Osteocyte (in vitro differentiated cells): Measurements from ENCODE around the gene DNA2. TPM values are rescaled to one million over a fixed set of nuclear protein-coding genes. Genes with fewer than 3 reads are reported as not detected.

Experiments used
- DNase-seq: peaks from one replicate; pipeline ENCODE4 v3.0.0; 2021; ENCODE audit warnings: mixed read lengths; ENCODE audit not compliant: unreplicated experiment; ENCODE audit errors: extremely low spot score
- H3K27ac Mint-ChIP-seq: one replicate; pipeline ENCODE4 v1.8.0; 2021; ENCODE audit warnings: mild to moderate bottlenecking, mixed read lengths; ENCODE audit not compliant: unreplicated experiment
- H3K27me3 Mint-ChIP-seq: one replicate; pipeline ENCODE4 v1.8.0; 2021; ENCODE audit warnings: mixed read lengths; ENCODE audit not compliant: unreplicated experiment
- H3K36me3 Mint-ChIP-seq: one replicate; pipeline ENCODE4 v1.8.0; 2021; ENCODE audit warnings: mixed read lengths; ENCODE audit not compliant: unreplicated experiment
- H3K4me1 Mint-ChIP-seq: one replicate; pipeline ENCODE4 v1.8.0; 2021; ENCODE audit warnings: mixed read lengths; ENCODE audit not compliant: unreplicated experiment
- H3K4me3 Mint-ChIP-seq: one replicate; pipeline ENCODE4 v1.8.0; 2021; ENCODE audit warnings: mild to moderate bottlenecking, moderate library complexity, mixed read lengths; ENCODE audit not compliant: unreplicated experiment
- H3K9me3 Mint-ChIP-seq: one replicate; pipeline ENCODE4 v1.8.0; 2021; ENCODE audit warnings: mixed read lengths; ENCODE audit not compliant: unreplicated experiment
- total RNA-seq: library from RNA; stranded (reverse); gene quantifications from 2 replicates; pipeline ENCODE4 v1.2.1, GENCODE V29; 2021
- TF ChIP-seq, protein P1 (sequence below): fragments of 200-600 bp; sonication (generic); IDR thresholded peaks from 2 replicates; pipeline ENCODE4 v1.5.0; 2021; ENCODE audit warnings: antibody characterized with exemption, mild to moderate bottlenecking, moderate library complexity

The DNA2 gene
- total RNA-seq, 1 donor from 2014 or later = 6.0 TPM

GRCh38 chr10:68492118-68492517, 20.3 kb upstream of the DNA2 start:
- Mint-ChIP-seq H3K27ac (no peak overlapping the region), H3K4me1 (no peaks in the 10 kb centered on the region), H3K9me3 (no peaks in the 10 kb centered on the region), H3K4me3 (no peak overlapping the region), H3K27me3 (no peaks in the 10 kb centered on the region), H3K36me3 (peaks cover 40% of the 10 kb centered on the region)
- no peak for DNase-seq
- TF ChIP-seq, protein P1, sequence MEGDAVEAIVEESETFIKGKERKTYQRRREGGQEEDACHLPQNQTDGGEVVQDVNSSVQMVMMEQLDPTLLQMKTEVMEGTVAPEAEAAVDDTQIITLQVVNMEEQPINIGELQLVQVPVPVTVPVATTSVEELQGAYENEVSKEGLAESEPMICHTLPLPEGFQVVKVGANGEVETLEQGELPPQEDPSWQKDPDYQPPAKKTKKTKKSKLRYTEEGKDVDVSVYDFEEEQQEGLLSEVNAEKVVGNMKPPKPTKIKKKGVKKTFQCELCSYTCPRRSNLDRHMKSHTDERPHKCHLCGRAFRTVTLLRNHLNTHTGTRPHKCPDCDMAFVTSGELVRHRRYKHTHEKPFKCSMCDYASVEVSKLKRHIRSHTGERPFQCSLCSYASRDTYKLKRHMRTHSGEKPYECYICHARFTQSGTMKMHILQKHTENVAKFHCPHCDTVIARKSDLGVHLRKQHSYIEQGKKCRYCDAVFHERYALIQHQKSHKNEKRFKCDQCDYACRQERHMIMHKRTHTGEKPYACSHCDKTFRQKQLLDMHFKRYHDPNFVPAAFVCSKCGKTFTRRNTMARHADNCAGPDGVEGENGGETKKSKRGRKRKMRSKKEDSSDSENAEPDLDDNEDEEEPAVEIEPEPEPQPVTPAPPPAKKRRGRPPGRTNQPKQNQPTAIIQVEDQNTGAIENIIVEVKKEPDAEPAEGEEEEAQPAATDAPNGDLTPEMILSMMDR = no peak

- Mint-ChIP-seq H3K27me3 (no peaks in the 10 kb centered on the region), H3K27ac (no peak overlapping the region), H3K4me1 (no peaks in the 10 kb centered on the region), H3K36me3 (peaks cover 44% of the 10 kb centered on the region), H3K9me3 (no peaks in the 10 kb centered on the region), H3K4me3 (no peak overlapping the region)
- DNase-seq = no peak
- TF ChIP-seq, protein P1 = no peak
Measured at GRCh38 chr10:68489919-68490318, 18.1 kb upstream of the DNA2 start.

DNA sequence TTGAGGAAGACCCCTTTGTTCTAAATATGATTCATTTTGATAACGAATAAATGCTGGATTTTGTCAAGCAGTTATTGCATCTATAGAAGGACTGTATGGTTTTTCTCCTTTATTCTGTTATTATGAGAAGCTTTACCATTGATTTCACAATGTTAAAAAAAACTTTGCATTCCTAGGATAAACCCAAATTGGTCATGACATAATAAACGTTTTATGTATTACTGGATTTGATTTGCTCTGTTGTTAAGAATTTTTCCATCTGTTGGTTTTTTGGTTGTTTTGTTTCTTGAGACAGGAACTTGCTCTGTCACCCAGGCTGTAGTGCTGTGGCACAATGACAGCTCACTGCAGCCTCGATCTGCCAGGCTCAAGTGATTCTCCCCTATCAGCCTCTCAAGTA, 2.2 kb upstream of the DNA2 start:
- H3K4me1 Mint-ChIP-seq = peaks cover 28% of the 10 kb centered on the region
- H3K27ac Mint-ChIP-seq = no peak overlapping the region
- H3K36me3 Mint-ChIP-seq = peaks cover 5% of the 10 kb centered on the region
- H3K9me3 Mint-ChIP-seq = no peaks in the 10 kb centered on the region
- TF ChIP-seq, protein P1 = no peak
- H3K27me3 Mint-ChIP-seq = no peaks in the 10 kb centered on the region
- DNase-seq = no peak
- no peak overlapping the region for H3K4me3 Mint-ChIP-seq

GRCh38 chr10:68471063-68471585, 649 bp downstream of the DNA2 start:
- TF ChIP-seq, protein P1 = no peak
- Mint-ChIP-seq H3K27me3 (no peaks in the 10 kb centered on the region), H3K36me3 (no peaks in the 10 kb centered on the region), H3K27ac (peak overlapping the region; percentile 95), H3K9me3 (no peaks in the 10 kb centered on the region), H3K4me1 (peaks cover 28% of the 10 kb centered on the region), H3K4me3 (peak overlapping the region; percentile 99)
- no peak for DNase-seq

GRCh38 chr10:68470300-68470699, 1.5 kb downstream of the DNA2 start:
- no peaks in the 10 kb centered on the region for H3K36me3 Mint-ChIP-seq
- no peak for DNase-seq

More at GRCh38 chr10:68470300-68470699, 1.5 kb downstream of the DNA2 start:
- TF ChIP-seq, protein P1 = no peak
- Mint-ChIP-seq H3K9me3 (no peaks in the 10 kb centered on the region), H3K4me1 (peaks cover 28% of the 10 kb centered on the region), H3K27me3 (no peaks in the 10 kb centered on the region), H3K4me3 (peak overlapping the region; percentile 99), H3K27ac (no peak overlapping the region)
